B cell (primary cell): ENCODE data around the gene SOD3. TPM values are rescaled to one million over a fixed set of nuclear protein-coding genes. Genes with fewer than 3 reads are reported as not detected.

Experiments
- ATAC-seq: fragments of 200-7000 bp; cut with Tn5 transposase; one replicate; pipeline ENCODE4 v1.10.0; 2021; ENCODE audit warnings: low read depth, mild to moderate bottlenecking, moderate number of reproducible peaks, moderate library complexity
- CTCF ChIA-PET: fragments of 350-600 bp; sonication (Branson Sonifier 250); formaldehyde crosslinking; loops from one replicate; lab custom pipeline; 2021; ENCODE audit warnings: antibody characterized with exemption, inconsistent platforms; lab: Charles Lee
- POLR2A ChIA-PET: fragments of 350-600 bp; sonication (Branson Sonifier 250); formaldehyde crosslinking; loops from one replicate; lab custom pipeline; 2021; ENCODE audit warnings: antibody characterized with exemption; lab: Charles Lee
- DNase-seq: peaks from one replicate; pipeline ENCODE4 v3.0.0; 2013
- H2AFZ ChIP-seq: 2 replicates; pipeline ENCODE4 v1.6.1; 2012; ENCODE audit warnings: mild to moderate bottlenecking, low read depth, low read length; ENCODE audit not compliant: insufficient read depth, poor library complexity, severe bottlenecking
- H3K27ac ChIP-seq, 2 donors: 1 replicate in 1 of 2; 2 replicates in 1 of 2; pipeline ENCODE4 v1.5.1; 2012 to 2013; ENCODE audit warnings: low read length in 2 of 2, mild to moderate bottlenecking in 2 of 2, moderate library complexity in 1 of 2
- H3K27me3 ChIP-seq, 4 experiments: fragments of 200-600 bp in 1 of 4; sonication (generic) in 1 of 4; replicated peaks in 1 of 4; 1 replicate in 2 of 4; 2 replicates in 2 of 4; pipeline versions ENCODE4 v1.6.1 to v1.7.0; 2013 to 2016; ENCODE audit warnings: low read length in 3 of 4, mild to moderate bottlenecking in 2 of 4, mixed read lengths in 1 of 4, moderate library complexity in 1 of 4; ENCODE audit not compliant: insufficient read depth in 4 of 4, control insufficient read depth in 3 of 4; ENCODE audit errors: control extremely low read depth in 1 of 4
- H3K36me3 ChIP-seq, 2 experiments: replicated peaks in 1 of 2; 1 replicate in 1 of 2; 2 replicates in 1 of 2; pipeline versions ENCODE4 v1.6.1 to v1.7.1; 2013; ENCODE audit warnings: low read length in 1 of 2; ENCODE audit not compliant: insufficient read depth in 2 of 2, control insufficient read depth in 1 of 2; ENCODE audit errors: control extremely low read depth in 1 of 2, extremely low read depth in 1 of 2
- H3K4me1 ChIP-seq, 2 donors: fragments of 200-600 bp in 1 of 2; sonication (generic) in 1 of 2; 1 replicate in 1 of 2; 2 replicates in 1 of 2; pipeline versions ENCODE4 v1.5.1 to v1.6.1; 2013 to 2017; ENCODE audit warnings: low read length in 2 of 2; ENCODE audit not compliant: control insufficient read depth in 2 of 2, insufficient read depth in 2 of 2
- H3K4me2 ChIP-seq: replicated peaks from 2 replicates; pipeline ENCODE3; 2012; ENCODE audit warnings: mild to moderate bottlenecking, low read depth, low read length; ENCODE audit not compliant: poor library complexity, severe bottlenecking
- H3K4me3 ChIP-seq, 5 experiments: fragments of 200-600 bp in 1 of 5; sonication (generic) in 1 of 5; 1 replicate in 3 of 5; 2 replicates in 2 of 5; pipeline versions ENCODE4 v1.5.1 to v1.7.0; 2011 to 2016; ENCODE audit warnings: low read length in 4 of 5, mild to moderate bottlenecking in 4 of 5, low read depth in 2 of 5, control low read depth in 1 of 5, moderate library complexity in 1 of 5; ENCODE audit not compliant: insufficient read depth in 1 of 5; ENCODE audit errors: control extremely low read depth in 1 of 5, extremely low read depth in 1 of 5
- H3K79me2 ChIP-seq: fragments of 200-600 bp; sonication (generic); one replicate; pipeline ENCODE4 v1.6.0; 2016; ENCODE audit warnings: low read length; ENCODE audit not compliant: control insufficient read depth, insufficient read depth
- H3K9ac ChIP-seq: fragments of 200-600 bp; sonication (generic); 2 replicates; pipeline ENCODE4 v1.6.1; 2017; ENCODE audit warnings: mild to moderate bottlenecking, low read length, moderate library complexity
- H3K9me3 ChIP-seq, 3 donors: one replicate each; pipeline versions ENCODE4 v1.6.1 to v1.7.1; 2013; ENCODE audit warnings: low read length in 2 of 3; ENCODE audit not compliant: control insufficient read depth in 2 of 3, insufficient read depth in 1 of 3; ENCODE audit errors: control extremely low read depth in 1 of 3
- H4K20me1 ChIP-seq: 2 replicates; pipeline ENCODE4 v1.6.0; 2012; ENCODE audit warnings: mild to moderate bottlenecking, low read length; ENCODE audit not compliant: insufficient read depth, control insufficient read depth, poor library complexity, severe bottlenecking
- H3K27ac Mint-ChIP-seq: one replicate; pipeline ENCODE4 v1.8.0; 2021; ENCODE audit warnings: mixed read lengths
- H3K27me3 Mint-ChIP-seq: one replicate; pipeline ENCODE4 v1.8.0; 2021; ENCODE audit warnings: mixed read lengths
- H3K4me1 Mint-ChIP-seq: one replicate; pipeline ENCODE4 v1.8.0; 2021; ENCODE audit warnings: mixed read lengths
- H3K4me3 Mint-ChIP-seq: one replicate; pipeline ENCODE4 v1.8.0; 2021; ENCODE audit warnings: mixed read lengths
- H3K9me3 Mint-ChIP-seq: one replicate; pipeline ENCODE4 v1.8.0; 2022; ENCODE audit warnings: mixed read lengths; ENCODE audit not compliant: insufficient read depth
- CTCF ChIP-seq: fragments of 200-600 bp; IDR thresholded peaks from one replicate; pipeline ENCODE4 v1.8.0; 2022; ENCODE audit warnings: antibody characterized with exemption, mild to moderate bottlenecking
- EZH2 ChIP-seq: IDR thresholded peaks from 2 replicates; pipeline ENCODE4 v1.6.1; 2012; ENCODE audit warnings: borderline replicate concordance, low read depth, mild to moderate bottlenecking, moderate library complexity, low read length; ENCODE audit not compliant: insufficient read depth, poor library complexity, severe bottlenecking
- WGBS: methylation state at CpG from one replicate; pipeline ENCODE4 v1.1.5; 2013; ENCODE audit warnings: missing lambda C conversion rate; ENCODE audit not compliant: insufficient coverage; 5-methylcytosine and 5-hydroxymethylcytosine counted together
- intact Hi-C: fragments of 100-400 bp; cut with micrococcal nuclease; formaldehyde crosslinking; loops from one replicate; pipeline ENCODE4 v1.10.0; 2022
- polyA plus RNA-seq: library from polyadenylated mRNA; depleted of rRNA; stranded (reverse); fragments of >200 nt; gene quantifications from 2 replicates; pipeline ENCODE4 v1.2.3, GENCODE V29; 2012
- total RNA-seq, 2 donors: library from RNA; stranded (reverse); fragments of 120-200 nt in 1 of 2; gene quantifications; 1 replicate in 1 of 2; 2 replicates in 1 of 2; pipeline versions ENCODE4 v1.2.3 to v1.2.4, GENCODE V29; 2013 to 2022

SOD3 gene
- total and polyA plus RNA-seq, 2 donors (not counting 1 experiment from before 2014, with no cell fraction given) = not detected

GRCh38 chr4:24836661-24837242 is 41.4 kb downstream of the SOD3 start:
- no peaks in the 10 kb centered on the region for H3K27me3 ChIP-seq
- 95% methylated on average over 2 of the region's 6 CpGs for WGBS
- Mint-ChIP-seq H3K9me3 (no peaks in the 10 kb centered on the region), H3K27me3 (no peaks in the 10 kb centered on the region), H3K4me1 (no peaks in the 10 kb centered on the region), H3K27ac (no peak overlapping the region), H3K4me3 (no peak overlapping the region)
- H3K4me1 ChIP-seq = no peaks in the 10 kb centered on the region
- DNase-seq (no peak), ATAC-seq (no peak)
- H3K36me3 ChIP-seq = no peaks in the 10 kb centered on the region
- H3K9ac ChIP-seq = no peak overlapping the region
- TF ChIP-seq EZH2 = no peak
- no peak for TF ChIP-seq CTCF
- intact Hi-C loops = no loop called here
- POLR2A ChIA-PET = no interaction called here
- no peak overlapping the region for H3K4me3 ChIP-seq
- no peak overlapping the region for H3K27ac ChIP-seq
- no peaks in the 10 kb centered on the region for H3K9me3 ChIP-seq
- no peaks in the 10 kb centered on the region for H4K20me1 ChIP-seq
- no peak overlapping the region for H2AFZ ChIP-seq
- no peaks in the 10 kb centered on the region for H3K79me2 ChIP-seq
- CTCF ChIA-PET = no interaction called here
- H3K4me2 ChIP-seq = no peak overlapping the region

DNA sequence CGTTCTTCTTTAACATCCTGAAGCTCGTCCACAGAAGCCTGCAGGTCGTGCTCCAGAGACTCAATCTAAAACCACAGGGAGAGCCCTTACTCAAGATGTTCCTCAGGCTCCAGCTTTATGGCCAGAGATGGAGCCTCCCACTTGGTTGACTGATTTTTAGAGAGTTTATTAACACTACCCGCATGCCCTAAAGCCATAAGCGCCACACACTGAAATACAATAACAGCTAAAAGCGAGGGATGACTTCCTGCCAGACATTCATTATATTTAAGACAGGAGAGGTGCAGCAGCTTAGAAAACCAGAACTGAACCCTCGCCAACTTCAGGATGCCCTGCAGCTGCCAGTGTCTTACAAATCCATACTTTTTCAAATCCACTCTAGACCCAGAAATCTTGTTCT is 42.0 kb downstream of the SOD3 start:
- intact Hi-C loops = no loop called here
- H3K27ac ChIP-seq = no peak overlapping the region
- no peak for DNase-seq
- no peaks in the 10 kb centered on the region for H3K36me3 ChIP-seq
- H3K4me2 ChIP-seq = no peak overlapping the region
- H4K20me1 ChIP-seq = no peaks in the 10 kb centered on the region
- CTCF ChIA-PET = no interaction called here
- Mint-ChIP-seq H3K4me3 (no peak overlapping the region), H3K27ac (no peak overlapping the region), H3K9me3 (no peaks in the 10 kb centered on the region), H3K27me3 (no peaks in the 10 kb centered on the region), H3K4me1 (no peaks in the 10 kb centered on the region)
- H3K4me3 ChIP-seq = no peak overlapping the region
- H2AFZ ChIP-seq = no peak overlapping the region
- POLR2A ChIA-PET = no interaction called here
- no peak for TF ChIP-seq EZH2
- no peak for TF ChIP-seq CTCF
- WGBS = 72% methylated on average over 4 of the region's 7 CpGs
- no peaks in the 10 kb centered on the region for H3K79me2 ChIP-seq
- no peaks in the 10 kb centered on the region for H3K4me1 ChIP-seq
- no peak for ATAC-seq
- no peaks in the 10 kb centered on the region for H3K27me3 ChIP-seq
- no peaks in the 10 kb centered on the region for H3K9me3 ChIP-seq
- H3K9ac ChIP-seq = no peak overlapping the region
